ENCODE measurements around the gene NTN5.

The NTN5 gene

DNA sequence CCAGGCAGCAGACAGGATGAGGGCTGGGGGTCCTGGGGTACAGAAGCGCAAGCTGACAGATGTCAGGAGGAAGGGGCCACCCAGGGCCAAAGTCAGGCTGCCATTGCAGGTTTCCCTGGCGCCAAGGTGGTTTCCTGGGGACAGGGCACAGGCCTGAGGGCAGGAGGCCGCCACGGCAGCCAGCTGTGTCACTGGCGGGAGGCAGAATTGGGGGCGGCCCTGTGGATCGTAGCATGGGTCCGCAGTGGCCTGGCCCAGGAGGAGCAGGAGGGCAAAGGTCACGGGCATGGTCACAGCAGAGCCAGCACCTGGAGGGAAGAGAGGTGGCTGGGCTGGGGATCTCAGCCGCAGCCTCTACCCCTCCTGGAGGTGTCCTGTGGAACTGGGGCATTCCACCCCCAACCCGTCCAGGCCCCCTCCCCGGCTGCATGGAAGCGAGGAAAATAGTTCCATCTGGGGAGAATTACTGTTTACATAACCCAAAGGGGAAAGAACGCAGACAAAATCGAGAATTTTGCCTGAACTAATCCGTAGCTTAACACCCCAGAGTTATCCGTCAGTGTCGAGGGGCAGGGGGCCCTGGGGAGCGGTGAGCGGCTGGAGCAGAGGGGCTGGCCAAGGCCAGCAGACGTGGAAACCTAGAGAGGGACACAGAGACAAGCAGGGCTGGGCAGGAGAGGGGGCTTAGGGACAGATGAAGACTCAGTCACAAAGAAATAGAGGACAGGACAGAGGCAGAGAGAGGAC lies 1.9 kb downstream of the NTN5 start:
- no peak for DNase-seq (ENCODE audit: low read depth)
- no peak overlapping the region for H3K4me3 ChIP-seq (ENCODE audit: low read depth, low read length)
- TF ChIP-seq CTCF (IDR thresholded peaks at IDR 0.05; ENCODE audit: low read depth, low read length, missing control alignments) = no peak
- in situ Hi-C loops (cut with HindIII; ENCODE audit: low sequenced_read_pairs) = loop anchor here (10.0 kb wide), 1 partner anchor 124 kb away; no protein-coding TSS in a partner anchor

DNA sequence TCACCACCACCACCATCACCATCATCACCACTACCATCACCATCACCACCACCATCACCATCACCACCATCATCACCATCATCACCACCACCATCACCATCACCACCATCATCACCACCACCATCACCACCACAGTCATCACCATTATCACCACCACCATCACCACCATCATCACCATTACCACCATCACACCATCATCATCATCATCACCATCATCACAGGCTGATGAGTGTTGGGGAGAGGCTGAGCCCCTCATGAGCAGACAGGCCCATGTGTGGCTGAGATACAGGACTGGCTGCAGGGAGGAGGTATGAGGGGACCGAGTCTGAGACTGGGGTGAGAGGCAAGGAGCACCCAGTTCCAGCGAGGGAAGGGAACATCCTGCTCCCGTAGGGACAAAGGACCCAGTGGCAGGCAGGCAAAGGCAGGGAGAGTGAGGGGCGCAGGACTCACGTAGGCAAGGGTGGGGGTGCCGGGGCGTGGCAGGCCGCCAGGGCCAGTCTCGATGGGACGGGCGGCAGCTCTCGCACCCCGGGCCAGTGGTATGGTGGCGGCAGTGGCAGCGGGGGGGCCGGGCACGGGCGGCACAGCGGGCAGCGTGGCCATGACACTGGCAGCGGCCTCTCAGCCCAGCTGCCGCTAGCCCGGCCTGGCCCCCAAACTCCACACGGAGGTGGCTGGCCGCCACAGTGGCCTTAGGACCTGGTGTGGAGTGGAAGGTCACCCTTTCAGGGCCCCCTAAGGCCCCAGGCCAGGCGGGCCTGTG lies 2.7 kb downstream of the NTN5 start:
- TF ChIP-seq CTCF (IDR thresholded peaks at IDR 0.05; ENCODE audit: low read depth, low read length, missing control alignments) = no peak
- in situ Hi-C loops (cut with HindIII; ENCODE audit: low sequenced_read_pairs) = loop anchor here (10.0 kb wide), 1 partner anchor 125 kb away; no protein-coding TSS in a partner anchor
- DNase-seq (ENCODE audit: low read depth) = no peak
- no peak overlapping the region for H3K4me3 ChIP-seq (ENCODE audit: low read depth, low read length)

DNA sequence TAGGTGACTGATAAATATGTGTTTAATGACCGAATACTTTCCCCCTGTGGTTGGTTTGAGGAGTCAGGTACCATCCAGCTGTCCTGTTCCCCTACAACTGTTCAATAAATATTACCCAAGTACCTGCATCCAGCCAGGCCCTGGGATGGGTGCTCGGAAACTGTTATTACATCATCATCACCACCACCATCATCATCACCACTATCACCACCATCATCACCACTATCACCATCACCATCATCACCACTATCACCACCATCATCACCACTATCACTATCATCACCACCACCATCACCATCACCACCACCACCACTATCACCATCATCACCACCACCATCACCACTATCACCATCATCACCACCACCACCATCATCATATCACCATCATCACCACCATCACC lies 4.1 kb downstream of the NTN5 start:
- in situ Hi-C loops (cut with HindIII; ENCODE audit: low sequenced_read_pairs) = no loop called here
- DNase-seq (ENCODE audit: low read depth) = no peak
- TF ChIP-seq CTCF (IDR thresholded peaks at IDR 0.05; ENCODE audit: low read depth, low read length, missing control alignments) = no peak
- no peak overlapping the region for H3K4me3 ChIP-seq (ENCODE audit: low read depth, low read length)

- no peak overlapping the region for H3K4me3 ChIP-seq (ENCODE audit: low read depth, low read length)
- TF ChIP-seq CTCF (IDR thresholded peaks at IDR 0.05; ENCODE audit: low read depth, low read length, missing control alignments) = no peak
- in situ Hi-C loops (cut with HindIII; ENCODE audit: low sequenced_read_pairs) = no loop called here
- DNase-seq (ENCODE audit: low read depth) = no peak
Measured at GRCh38 chr19:48668332-48668731, 4.5 kb downstream of the NTN5 start.

DNA sequence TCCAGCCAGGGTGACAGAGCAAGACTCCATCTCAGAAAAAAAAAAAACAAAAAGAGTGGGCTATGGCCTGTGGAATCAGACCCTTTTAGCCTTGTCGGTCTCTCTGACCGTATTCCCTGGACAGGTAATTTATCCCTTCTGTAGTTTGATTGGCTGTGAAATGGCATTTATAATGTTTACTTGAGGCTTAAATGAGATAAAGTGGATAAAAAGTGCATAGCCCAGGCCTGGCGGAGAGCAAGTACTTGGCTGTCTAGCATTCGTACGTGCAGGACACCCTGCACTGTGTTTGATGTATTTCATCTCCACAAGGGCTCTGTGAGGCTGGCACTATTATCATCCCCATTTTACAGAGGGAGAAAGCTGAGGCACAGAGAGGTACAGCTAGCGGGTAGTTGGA lies 7.0 kb downstream of the NTN5 start:
- no peak for DNase-seq (ENCODE audit: low read depth)
- in situ Hi-C loops (cut with HindIII; ENCODE audit: low sequenced_read_pairs) = no loop called here
- H3K4me3 ChIP-seq (ENCODE audit: low read depth, low read length) = no peak overlapping the region
- TF ChIP-seq CTCF (IDR thresholded peaks at IDR 0.05; ENCODE audit: low read depth, low read length, missing control alignments) = no peak

GRCh38 chr19:48664476-48664875 lies 8.3 kb downstream of the NTN5 start:
- TF ChIP-seq CTCF (IDR thresholded peaks at IDR 0.05; ENCODE audit: low read depth, low read length, missing control alignments) = no peak
- DNase-seq (ENCODE audit: low read depth) = no peak
- no peak overlapping the region for H3K4me3 ChIP-seq (ENCODE audit: low read depth, low read length)
- in situ Hi-C loops (cut with HindIII; ENCODE audit: low sequenced_read_pairs) = no loop called here

All from astrocyte of the cerebellum (primary cell).